GM12891 (cell line): ENCODE results near the gene CCDC33.

Experiments used
- POLR2A ChIP-seq: IDR thresholded peaks from 2 replicates; pipeline ENCODE4 v1.6.1; 2011; ENCODE audit warnings: low read depth, low read length, control low read depth
- POLR2AphosphoS5 ChIP-seq: IDR thresholded peaks from 2 replicates; pipeline ENCODE4 v1.6.1; 2011; ENCODE audit warnings: low read depth, low read length, control low read depth
- TAF1 ChIP-seq: IDR thresholded peaks from 2 replicates; pipeline ENCODE4 v1.6.1; 2011; ENCODE audit warnings: low read depth, low read length, control low read depth

DNA sequence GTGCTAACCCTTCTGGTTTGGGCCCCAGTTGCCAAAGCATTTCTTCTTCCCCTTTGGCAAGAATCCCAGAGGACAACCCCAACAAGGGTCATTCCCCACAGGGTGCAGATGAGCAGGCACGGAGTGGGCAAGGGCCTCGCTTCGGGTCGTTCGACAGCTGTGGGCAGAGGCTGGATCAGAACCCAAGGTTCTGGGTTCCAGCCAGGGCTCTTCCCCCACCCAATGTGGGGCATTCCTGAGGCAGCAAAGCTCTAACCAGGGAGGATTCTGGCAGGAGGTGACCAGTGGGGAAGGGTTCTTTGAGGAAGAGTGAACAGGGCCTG is 83.0 kb downstream of the CCDC33 start:
- TF ChIP-seq TAF1 (no peak), POLR2A (no peak), POLR2AphosphoS5 (no peak)
